ENCODE data around the gene SBDS.
"Not testable (repeated sequence)": the region's sequence is repeated elsewhere in the genome, so short reads cannot be mapped to it uniquely, and the experiment has no call there.

Gene SBDS

DNA sequence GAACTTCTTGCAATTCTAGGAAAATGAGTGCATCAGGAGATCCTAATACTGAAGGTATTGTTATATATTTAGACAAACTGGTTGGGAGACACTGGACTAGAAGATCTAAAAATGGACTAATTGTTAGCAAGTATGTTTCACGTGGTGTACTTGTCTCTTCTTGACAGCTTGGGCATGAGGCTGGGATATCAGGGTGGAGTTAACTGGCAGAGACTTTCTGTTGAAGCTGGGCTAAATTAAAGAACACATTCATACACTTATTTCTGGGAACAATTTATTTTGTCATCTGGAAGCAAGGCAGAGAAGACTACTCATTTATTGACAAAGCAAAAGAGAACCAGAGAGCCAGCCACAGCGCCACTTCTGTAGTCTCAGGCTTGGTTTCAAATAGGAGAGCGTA, 27.1 kb upstream of the SBDS start:
- H3K4me3 ChIP-seq (ENCODE audit: low read depth, low read length), result no peak overlapping the region
- peaks cover 40% of the 10 kb centered on the region for H3K36me3 ChIP-seq
- H3K27me3 ChIP-seq, result no peaks in the 10 kb centered on the region
- TF ChIP-seq, protein P1, sequence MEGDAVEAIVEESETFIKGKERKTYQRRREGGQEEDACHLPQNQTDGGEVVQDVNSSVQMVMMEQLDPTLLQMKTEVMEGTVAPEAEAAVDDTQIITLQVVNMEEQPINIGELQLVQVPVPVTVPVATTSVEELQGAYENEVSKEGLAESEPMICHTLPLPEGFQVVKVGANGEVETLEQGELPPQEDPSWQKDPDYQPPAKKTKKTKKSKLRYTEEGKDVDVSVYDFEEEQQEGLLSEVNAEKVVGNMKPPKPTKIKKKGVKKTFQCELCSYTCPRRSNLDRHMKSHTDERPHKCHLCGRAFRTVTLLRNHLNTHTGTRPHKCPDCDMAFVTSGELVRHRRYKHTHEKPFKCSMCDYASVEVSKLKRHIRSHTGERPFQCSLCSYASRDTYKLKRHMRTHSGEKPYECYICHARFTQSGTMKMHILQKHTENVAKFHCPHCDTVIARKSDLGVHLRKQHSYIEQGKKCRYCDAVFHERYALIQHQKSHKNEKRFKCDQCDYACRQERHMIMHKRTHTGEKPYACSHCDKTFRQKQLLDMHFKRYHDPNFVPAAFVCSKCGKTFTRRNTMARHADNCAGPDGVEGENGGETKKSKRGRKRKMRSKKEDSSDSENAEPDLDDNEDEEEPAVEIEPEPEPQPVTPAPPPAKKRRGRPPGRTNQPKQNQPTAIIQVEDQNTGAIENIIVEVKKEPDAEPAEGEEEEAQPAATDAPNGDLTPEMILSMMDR (IDR thresholded peaks at IDR 0.05; ENCODE audit: low read depth, low read length), result no peak
- peaks cover 5% of the 10 kb centered on the region; the same call in 1 of the 2 replicates for H3K4me1 ChIP-seq
- no peak for DNase-seq
- H3K9me3 ChIP-seq, result no peaks in the 10 kb centered on the region

DNA sequence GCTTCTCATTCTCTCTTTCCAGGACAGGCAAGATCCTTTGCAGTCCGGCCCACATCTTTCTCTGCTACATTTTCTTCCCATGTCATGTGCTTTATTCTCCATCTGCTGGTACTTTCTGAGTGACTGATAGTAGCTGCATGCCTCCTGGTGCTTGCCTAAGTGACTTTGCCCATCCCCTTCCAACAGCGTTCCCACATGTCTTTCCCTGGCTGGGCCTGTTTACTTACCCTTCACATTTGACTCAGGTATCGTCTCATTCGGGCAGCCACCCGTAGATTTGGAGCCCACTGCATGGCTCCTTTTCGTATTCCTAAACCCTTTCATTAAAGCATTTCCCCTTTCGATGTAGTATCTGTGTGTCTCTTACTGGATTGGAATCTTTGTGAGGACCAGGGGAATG, 25.9 kb upstream of the SBDS start:
- H3K36me3 ChIP-seq, result peaks cover 40% of the 10 kb centered on the region
- TF ChIP-seq, protein P1 (IDR thresholded peaks at IDR 0.05; ENCODE audit: low read depth, low read length), result no peak
- H3K27me3 ChIP-seq, result no peaks in the 10 kb centered on the region

DNA sequence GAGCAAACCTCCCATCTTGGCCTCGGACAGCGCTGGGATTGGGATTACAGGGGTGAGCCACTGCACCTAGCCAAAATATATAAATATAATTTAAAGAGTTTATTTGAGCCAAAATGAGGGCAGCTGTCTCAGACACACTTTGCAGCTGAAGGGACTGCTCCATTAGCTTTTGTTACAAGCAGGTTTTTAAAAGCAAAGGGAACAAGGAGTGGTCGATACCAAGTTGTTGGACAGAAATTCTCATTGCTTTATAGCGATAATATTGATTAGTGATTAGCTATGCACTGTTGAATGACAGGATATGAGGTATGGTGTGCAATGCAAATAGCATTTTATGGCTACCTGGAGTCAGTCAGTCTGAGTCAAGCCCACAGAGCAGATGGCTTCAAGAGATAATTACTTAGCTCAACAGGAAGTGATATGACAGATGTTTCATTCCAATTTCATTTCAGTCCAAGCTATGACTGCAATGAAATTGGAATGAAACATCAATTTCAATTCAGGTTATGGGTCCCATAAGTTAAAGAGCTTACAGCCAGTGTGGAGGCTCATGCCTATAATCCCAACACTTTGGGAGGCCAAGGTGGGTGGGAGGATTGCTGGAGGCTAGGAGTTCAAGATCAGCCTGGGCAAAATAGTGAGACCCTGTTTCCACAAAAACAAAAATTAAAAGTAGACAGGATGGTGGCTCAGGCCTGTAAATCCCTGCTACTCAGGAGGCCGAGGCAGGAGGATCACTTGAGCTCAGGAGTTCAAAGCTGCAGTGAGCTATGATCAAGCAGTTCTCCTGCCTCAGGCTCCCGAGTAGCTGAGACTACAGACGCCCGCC, 24.4 kb upstream of the SBDS start:
- Histone ChIP-seq H3K4me1 (peaks cover 5% of the 10 kb centered on the region; the same call in 1 of the 2 replicates), H3K27me3 (no peaks in the 10 kb centered on the region), H3K36me3 (peaks cover 40% of the 10 kb centered on the region), H3K4me3 (ENCODE audit: low read depth, low read length) (no peak overlapping the region), H3K9me3 (no peaks in the 10 kb centered on the region)
- DNase-seq, result no peak
- TF ChIP-seq, protein P1 (IDR thresholded peaks at IDR 0.05; ENCODE audit: low read depth, low read length), result no peak

More for the DNA sequence above, 25.9 kb upstream of the SBDS start:
- H3K9me3 ChIP-seq, result no peaks in the 10 kb centered on the region
- peaks cover 5% of the 10 kb centered on the region; the same call in 1 of the 2 replicates for H3K4me1 ChIP-seq
- H3K4me3 ChIP-seq (ENCODE audit: low read depth, low read length), result no peak overlapping the region
- no peak for DNase-seq

DNA sequence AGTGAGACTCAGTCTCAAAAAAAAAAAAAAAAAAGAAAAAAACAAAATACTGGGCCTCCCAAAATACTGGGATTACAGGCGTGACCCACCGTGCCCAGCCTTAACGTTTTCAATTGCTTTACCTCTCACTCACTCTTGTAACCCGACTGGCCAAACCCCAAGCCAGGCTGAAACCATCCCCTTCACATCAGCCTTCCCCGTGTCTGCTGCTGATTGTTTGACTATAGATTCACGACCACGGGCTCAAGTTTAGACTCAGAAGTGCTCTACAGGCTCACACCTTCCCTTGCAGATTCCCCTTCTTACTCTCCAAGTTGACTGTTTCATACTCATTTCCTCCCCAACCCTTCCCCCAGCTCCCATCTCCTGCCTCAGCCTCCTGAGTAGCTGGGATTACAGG, 23.6 kb upstream of the SBDS start:
- Histone ChIP-seq H3K4me3 (ENCODE audit: low read depth, low read length) (no peak overlapping the region), H3K27me3 (no peaks in the 10 kb centered on the region), H3K4me1 (peaks cover 5% of the 10 kb centered on the region; the same call in 1 of the 2 replicates), H3K9me3 (no peaks in the 10 kb centered on the region), H3K36me3 (peaks cover 37% of the 10 kb centered on the region)
- DNase-seq, result no peak
- TF ChIP-seq, protein P1 (IDR thresholded peaks at IDR 0.05; ENCODE audit: low read depth, low read length), result no peak

DNA sequence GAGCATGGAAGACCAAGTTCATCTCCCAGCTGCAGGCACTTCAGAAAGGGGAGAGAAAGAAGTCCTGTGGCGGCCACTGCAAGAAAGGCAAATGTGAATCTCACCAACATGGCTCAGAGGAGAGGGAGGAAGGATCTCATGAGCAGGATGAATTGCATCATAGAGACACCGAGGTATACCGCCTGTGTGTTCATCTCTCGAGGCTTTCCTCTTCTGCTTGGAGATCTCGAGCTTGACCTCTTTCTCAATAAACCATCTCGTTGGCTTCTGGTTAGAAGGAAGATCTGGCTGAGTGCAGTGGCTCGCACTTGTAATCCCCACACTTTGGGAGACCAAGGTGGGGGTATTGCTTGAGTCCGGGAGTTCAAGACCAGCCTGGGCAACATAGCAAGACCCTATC, 22.6 kb upstream of the SBDS start:
- not testable (repeated sequence) for H3K27me3 ChIP-seq; H3K4me3 ChIP-seq (ENCODE audit: low read depth, low read length); DNase-seq; H3K4me1 ChIP-seq; H3K9me3 ChIP-seq
- peaks cover 30% of the 10 kb centered on the region for H3K36me3 ChIP-seq

DNA sequence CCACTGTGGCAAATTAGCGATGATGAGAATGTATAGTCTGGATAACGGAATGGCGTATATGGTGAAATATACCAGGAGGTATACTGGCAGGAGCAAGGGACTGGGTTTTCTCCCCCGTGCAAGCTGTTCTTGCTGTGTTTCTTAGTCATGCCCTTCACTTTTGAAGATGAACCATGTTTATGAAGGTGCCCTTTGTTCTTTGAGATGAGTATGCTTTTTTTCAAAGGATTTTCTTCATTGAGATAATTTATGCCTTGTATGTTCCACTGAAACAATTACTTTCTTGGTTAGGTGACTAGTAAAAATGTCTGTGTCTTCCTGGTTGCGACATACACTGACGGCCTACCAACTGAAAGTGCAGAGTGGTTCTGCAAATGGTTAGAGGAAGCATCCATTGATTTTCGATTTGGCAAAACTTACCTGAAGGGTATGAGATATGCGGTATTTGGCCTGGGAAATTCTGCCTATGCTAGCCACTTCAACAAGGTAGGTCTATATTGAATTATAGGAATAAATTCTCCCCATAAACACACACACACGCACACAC, 18.8 kb upstream of the SBDS start:
- not testable (repeated sequence) for DNase-seq; H3K4me3 ChIP-seq (ENCODE audit: low read depth, low read length); H3K27me3 ChIP-seq; H3K9me3 ChIP-seq; H3K4me1 ChIP-seq
- H3K36me3 ChIP-seq, result peaks cover 12% of the 10 kb centered on the region

DNA sequence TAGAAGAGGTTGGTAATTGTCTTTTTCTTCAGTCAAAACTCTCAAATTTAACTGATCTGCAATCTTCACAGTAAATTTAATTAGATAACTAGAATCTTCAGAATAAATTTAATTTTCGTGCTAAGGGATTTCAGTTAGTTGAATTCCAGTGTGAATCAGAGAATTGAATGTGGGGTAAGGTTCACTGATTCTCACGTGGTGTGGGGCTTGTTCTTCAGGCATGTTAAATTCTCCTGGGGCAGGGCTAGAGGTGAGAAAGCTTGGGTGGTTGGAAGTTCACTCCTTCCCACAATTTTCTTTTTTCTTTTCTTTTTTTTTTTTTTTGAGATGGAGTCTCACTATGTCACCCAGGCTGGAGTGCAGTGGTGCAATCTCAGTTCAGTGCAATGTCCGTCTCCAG, 14.3 kb upstream of the SBDS start:
- H3K36me3 ChIP-seq, result peaks cover 11% of the 10 kb centered on the region; the same call in 1 of the 2 replicates
- not testable (repeated sequence) for H3K4me1 ChIP-seq; DNase-seq; H3K4me3 ChIP-seq (ENCODE audit: low read depth, low read length); H3K9me3 ChIP-seq; H3K27me3 ChIP-seq

Data from BE2C (cell line).